NCI-H82 treated with DMSO at 0.1 percent for 48 hours (cell line): ENCODE results near the gene CHPF2.

Source experiments
- DNase-seq: peaks from one replicate; lab custom pipeline; 2025; ENCODE audit not compliant: unreplicated experiment; lab: John Stamatoyannopoulos, UW

Gene CHPF2

GRCh38 chr7:151231080-151231479, 1.2 kb upstream of the CHPF2 start:
- DNase-seq, result no peak

- DNase-seq, result no peak
Observed at GRCh38 chr7:151232917-151233701, 826 bp downstream of the CHPF2 start.

- DNase-seq, result no peak
Observed at GRCh38 chr7:151233804-151234203, 1.5 kb downstream of the CHPF2 start.

GRCh38 chr7:151235091-151235787, 3.0 kb downstream of the CHPF2 start:
- DNase-seq, result no peak

GRCh38 chr7:151236406-151236805, 4.1 kb downstream of the CHPF2 start:
- no peak for DNase-seq

GRCh38 chr7:151237244-151238189, 5.2 kb downstream of the CHPF2 start:
- DNase-seq, result no peak

GRCh38 chr7:151238190-151238810, 6.0 kb downstream of the CHPF2 start:
- DNase-seq, result no peak

GRCh38 chr7:151238924-151239836, 6.9 kb downstream of the CHPF2 start:
- no peak for DNase-seq

- no peak for DNase-seq
Observed at GRCh38 chr7:151239837-151240459, 7.7 kb downstream of the CHPF2 start.

- DNase-seq, result no peak
Observed at GRCh38 chr7:151240536-151240935, 8.3 kb downstream of the CHPF2 start.

GRCh38 chr7:151240942-151241754, 8.9 kb downstream of the CHPF2 start:
- DNase-seq, result no peak

- no peak for DNase-seq
Observed at GRCh38 chr7:151241755-151242096, 9.4 kb downstream of the CHPF2 start.

- no peak for DNase-seq
Observed at GRCh38 chr7:151242159-151243044, 10.1 kb downstream of the CHPF2 start.

GRCh38 chr7:151243045-151243349, 10.7 kb downstream of the CHPF2 start:
- no peak for DNase-seq

- DNase-seq, result no peak
Observed at GRCh38 chr7:151243408-151244195, 11.3 kb downstream of the CHPF2 start.

- peak; percentile 15 for DNase-seq
Observed at GRCh38 chr7:151244196-151244840, 12.0 kb downstream of the CHPF2 start.
